GM19240 (cell line): ENCODE data around the gene S100A6.
A peak's percentile ranks its signal among the peaks of the same experiment; 100 is the strongest.

Experiments
- DNase-seq: peaks from one replicate; pipeline ENCODE4 v3.0.0; 2011; ENCODE audit warnings: low spot score; ENCODE audit not compliant: insufficient read length

S100A6 gene

GRCh38 chr1:153545067-153546055 lies 9.6 kb upstream of the S100A6 start, which contains the start of gene S100A4:
Gene S100A4 (minus strand): TSS chr1:153545806. CDS start chr1:153544794, 1,012 bp downstream.
- no peak for DNase-seq

DNA sequence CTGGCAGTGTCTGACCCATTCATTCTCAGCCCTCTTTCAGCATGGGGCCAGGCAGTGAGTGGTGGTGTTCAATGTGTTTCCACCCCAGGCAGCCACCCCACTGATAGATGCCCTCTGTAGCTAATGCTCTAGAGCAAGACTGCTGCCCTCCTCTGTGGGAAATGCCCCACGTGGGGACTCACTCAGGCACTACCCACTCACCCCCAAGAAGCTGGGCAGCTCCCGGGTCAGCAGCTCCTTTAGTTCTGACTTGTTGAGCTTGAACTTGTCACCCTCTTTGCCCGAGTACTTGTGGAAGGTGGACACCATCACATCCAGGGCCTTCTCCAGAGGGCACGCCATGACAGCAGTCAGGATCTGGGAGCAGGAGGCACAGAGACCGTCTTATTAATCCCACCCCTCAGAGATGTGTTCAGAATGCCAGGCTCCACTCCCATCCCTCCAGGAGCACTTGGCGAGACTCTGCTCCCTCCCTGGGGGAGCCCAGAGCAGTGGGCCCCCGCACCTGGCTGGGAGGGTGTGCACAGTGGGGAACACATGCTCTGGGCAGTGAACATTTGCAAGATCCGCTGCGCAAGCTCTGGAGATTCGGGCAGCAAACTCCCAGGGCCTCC lies 8.8 kb upstream of the S100A6 start:
- no peak for DNase-seq

DNA sequence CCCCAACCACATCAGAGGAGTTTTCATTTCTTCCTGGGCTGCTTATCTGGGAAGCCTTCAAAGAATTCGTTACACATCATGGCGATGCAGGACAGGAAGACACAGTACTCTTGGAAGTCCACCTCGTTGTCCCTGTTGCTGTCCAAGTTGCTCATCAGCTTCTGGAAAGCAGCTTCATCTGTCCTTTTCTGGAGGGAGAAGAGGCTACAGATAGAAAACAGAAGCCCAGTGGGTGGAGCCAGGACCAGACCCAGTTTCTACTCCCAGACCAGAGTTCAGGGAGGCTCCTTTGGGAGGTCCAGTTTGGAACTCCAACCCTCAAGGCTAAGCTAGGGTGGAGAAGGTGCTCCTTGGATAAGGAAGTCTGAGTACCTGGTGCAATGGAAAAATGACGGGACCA lies 7.9 kb upstream of the S100A6 start:
- no peak for DNase-seq

- DNase-seq = no peak
These were observed 7.3 kb upstream of the S100A6 start for GRCh38 chr1:153542956-153543711.

DNA sequence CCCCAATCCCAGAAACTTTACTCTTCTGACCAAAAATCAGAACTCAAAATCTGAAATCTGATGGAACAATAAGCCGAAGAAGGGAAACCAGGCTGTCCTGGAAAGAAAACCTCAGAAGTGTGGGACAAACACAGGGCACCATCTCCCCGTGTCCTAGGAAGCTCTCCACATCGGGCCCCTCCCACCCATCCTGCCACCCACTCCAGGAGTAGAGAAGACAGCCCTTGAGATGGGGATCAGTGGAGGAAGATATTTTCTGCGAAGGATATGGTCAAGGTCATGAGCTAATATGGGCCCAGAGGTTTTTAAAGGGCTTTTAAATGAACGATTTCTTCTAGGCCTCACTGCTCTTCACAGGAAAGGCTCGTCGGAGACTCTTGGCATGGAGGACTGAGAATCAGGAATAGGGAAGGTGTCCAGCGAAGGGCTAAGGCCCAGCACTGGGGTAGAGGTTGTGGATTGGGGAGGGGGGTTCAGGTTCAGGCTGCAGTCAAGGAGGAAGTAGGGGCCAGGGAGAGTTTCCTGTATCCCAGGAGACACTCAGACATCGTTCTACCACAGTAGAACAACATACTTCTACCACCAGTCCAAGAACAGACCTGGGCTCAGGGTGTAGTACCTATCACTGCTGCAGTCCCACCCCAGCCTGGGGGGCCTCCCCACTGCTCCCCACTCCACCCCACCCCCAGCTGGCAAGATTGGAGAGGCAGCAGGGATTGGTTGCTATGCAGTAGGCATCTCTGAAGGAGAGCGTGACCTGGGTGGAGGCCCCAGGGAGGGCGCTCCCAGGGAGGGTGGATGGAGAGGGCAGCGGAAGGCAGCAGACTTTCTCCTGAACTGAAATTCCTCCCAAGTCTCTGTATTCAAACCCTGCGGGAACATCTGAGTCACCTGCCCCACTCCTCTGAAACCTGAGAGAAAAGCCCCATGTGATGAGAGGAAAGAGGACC lies 6.1 kb upstream of the S100A6 start:
- DNase-seq = no peak

DNA sequence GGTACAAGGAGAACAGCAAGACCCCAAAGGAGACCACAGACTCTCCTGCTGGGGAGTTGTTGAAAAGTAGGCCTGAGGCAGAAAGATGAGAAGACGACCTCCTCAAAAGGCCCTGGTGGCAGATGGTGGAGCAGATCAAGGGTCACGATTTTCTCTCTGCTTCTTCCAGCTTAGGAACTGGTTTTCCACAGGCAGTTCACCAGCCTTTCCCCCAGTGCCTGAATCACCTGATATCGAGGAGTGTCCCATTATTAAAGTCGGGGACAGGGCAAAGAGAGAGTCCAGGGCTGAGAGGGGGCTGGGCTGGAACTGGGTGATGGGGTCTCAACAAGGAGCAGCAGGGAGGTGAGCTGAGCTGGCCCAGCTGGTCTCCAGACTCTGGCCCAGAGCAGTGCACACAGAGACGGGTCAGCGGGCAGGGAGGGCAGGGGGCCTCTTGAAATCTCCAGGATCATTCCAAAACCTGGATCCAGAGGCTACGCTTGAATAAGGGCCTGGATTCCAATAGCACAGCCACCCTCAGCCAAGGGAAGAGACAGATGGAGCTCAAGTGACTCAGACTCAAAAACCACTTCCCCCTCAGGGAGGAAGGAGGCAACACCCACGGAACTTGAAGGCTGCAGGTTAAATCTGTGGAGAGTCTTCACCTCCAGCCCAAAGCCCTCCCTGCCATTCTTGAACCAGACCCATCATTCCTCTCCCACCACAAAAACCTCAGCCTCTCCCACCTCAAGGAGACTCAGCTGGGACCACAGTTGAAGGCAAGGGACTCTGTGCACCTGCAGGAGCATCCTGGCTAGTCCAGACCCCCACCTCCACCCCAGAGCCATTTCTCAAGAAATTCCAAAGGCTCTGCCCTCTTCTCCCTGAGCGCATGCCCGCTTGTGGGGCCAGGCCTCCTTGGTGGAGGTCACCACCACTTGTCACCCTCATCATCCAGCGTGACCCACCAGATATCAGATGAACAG lies 4.9 kb upstream of the S100A6 start, which contains the start of gene S100A5:
S100A5 (minus strand) TSS at position 541 of the 968 bp plus-strand sequence. CDS start 743 bp downstream, outside the sequence.
- DNase-seq = no peak

- no peak for DNase-seq
These were observed 3.8 kb upstream of the S100A6 start for GRCh38 chr1:153539395-153540093.

DNA sequence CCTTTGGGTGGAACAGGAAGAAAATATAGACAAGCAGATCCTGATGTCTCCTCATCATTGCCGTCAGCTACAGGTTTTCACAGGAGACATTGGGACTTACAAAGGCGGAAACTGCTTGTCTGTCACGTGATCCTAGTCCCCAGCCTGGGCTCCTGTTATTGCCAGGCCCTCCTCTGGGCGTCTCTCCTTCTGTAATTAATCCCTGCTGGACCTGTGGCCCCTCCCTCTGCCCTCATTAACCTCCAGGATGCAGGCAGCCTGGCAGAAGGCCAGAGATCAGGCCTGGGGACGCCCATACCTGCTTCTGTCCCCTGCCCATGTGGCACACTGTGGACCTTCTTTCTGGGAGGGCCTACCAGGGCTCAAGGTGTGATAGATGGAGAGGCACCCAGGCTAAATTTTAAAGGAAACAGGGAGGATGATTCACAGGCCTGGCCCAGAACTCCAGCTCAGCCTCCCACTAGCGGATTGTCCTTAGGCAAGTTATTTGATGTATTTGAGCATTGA lies 2.6 kb upstream of the S100A6 start:
- no peak for DNase-seq

- no peak for DNase-seq
These were observed 1.6 kb upstream of the S100A6 start for GRCh38 chr1:153537376-153537730.

GRCh38 chr1:153536671-153537375 lies 1.0 kb upstream of the S100A6 start:
- no peak for DNase-seq

DNA sequence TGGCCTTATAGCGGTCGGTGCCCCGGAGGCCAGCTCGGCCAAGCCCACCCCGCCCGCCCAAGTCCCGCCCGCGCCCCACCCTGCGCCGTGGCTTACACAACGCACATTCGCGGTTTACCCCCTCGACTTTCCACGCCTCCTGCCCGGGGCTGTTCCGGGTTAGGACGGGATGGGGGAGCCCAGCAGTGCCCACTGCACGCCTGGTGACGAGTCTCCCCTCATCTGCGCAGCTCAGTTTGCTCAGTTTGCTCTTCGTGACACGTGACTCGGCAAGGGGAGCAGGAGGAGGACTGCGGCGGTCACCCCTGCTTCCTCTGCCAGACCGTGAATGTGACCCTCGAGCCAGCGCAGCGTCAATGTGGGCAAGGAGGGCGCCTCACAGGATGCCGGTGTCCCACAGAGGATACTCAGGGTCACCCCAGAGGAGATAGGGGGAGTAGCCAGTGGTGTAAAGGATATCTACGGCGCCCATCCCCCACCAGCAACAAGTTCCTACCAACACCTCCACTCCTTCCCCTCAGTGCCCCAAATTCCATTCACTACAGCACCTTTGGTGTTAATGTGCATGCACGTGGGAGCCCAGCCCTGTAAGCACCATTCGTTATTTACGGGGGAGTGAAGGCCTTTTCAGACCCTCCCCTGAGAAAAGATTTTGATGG lies 350 bp upstream of the S100A6 start:
- DNase-seq = no peak

- DNase-seq = no peak
These were observed 908 bp downstream of the S100A6 start for GRCh38 chr1:153534925-153535241.

GRCh38 chr1:153534226-153534924 lies 1.4 kb downstream of the S100A6 start:
- DNase-seq = no peak

DNA sequence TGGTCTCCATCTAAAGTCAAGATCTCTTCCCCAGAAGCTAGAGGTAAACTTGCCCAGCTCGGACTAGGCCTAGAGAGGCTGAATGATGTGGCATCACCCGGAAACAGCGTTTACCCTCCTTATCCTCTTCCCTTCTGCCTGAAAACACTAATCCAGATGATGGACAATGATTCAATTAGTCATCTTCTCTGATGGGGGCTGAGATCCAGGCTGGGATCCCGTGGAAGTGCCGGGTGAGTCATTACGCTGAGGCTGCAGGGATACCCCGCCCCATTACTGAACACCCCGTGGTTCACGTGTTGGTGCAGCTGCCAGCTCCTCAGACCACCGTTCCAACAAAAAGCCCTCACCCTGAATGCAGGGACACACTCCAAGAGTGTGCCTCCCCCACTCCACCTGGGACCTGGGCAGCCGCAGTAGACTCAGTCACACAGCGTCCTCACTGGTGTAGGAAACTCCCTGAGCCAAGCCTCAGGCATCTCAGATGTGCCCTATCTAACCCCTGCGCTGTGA lies 2.0 kb downstream of the S100A6 start:
- DNase-seq = no peak

DNA sequence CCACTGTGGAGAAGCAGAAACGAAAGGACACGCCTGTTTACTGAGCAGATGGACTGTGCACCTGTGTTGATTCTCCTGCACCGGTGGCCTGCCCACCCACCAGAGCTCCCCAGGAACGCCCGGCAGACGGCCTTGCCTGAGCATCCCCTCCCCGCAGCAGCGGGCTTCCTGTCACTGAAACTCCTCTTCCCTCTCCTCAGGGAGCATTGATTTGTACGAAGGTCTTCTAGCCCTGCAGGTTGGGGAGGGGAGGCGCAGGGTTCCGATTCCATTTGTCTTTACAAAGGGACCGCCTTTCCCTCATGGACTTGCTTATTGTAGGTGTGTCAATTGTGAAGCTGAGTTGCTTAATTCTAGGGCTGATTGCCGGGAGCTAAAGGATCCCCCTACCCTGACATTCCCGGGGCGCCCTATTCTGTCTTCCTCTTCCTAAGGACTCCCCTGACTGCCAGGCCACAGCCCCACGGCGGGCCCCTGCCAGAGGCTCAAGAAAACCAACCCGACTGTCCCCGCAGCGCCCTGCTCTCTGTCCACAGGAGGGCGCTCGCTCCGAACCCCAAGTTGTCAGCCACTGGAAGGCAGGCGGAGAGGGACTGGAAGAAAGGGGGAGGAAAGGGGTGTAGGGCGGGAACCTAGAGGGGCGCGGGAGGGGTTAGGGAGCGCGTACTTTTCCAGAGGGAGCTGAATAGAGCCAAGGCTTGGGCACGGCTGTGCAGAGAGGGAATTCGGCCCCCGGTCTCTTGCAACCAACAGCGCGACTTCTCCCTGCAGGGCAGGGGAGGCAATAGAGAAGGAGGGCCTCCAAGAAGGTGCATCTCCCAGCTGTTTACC lies 2.8 kb downstream of the S100A6 start:
- DNase-seq = peak; percentile 54

DNA sequence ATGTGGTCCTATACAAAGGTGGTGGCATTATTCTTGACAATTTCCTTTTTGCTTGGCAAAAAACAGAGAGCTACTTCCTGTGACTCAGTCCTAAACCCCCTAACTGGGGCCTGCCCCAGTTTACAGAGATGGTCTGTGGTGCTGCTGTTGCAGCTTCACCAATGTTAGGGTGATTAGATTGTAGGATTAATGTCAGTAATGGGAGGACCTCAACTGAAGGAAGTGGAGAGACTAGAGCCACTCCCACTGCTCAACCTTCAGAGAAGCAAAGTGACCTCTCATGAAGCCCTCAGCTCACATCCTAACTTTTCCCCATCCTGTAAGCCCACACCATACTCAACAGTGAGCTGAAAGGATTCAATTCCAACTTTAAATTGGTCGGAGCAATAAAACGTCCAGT lies 3.6 kb downstream of the S100A6 start:
- DNase-seq = no peak
